Daoy (cell line): ENCODE data around the gene APOBEC3C. TPM values are rescaled to one million over a fixed set of nuclear protein-coding genes. Genes with fewer than 3 reads are reported as not detected.
"Not testable (repeated sequence)": the region's sequence is repeated elsewhere in the genome, so short reads cannot be mapped to it uniquely, and the experiment has no call there.

Source experiments
- DNase-seq: peaks from one replicate; pipeline ENCODE4 v3.0.0-alpha.2; 2015; ENCODE audit warnings: low read depth
- total RNA-seq: library from RNA; depleted of rRNA; stranded (reverse); fragments of >200 nt; shearing (Covaris generic); gene quantifications from 2 replicates; pipeline ENCODE4 v1.2.3, GENCODE V29; 2014

APOBEC3C gene
- total RNA-seq, 1 experiment from 2014 or later, result 2.7 TPM

GRCh38 chr22:38981992-38982927 is 31.8 kb upstream of the APOBEC3C start, which contains the start of gene APOBEC3B:
TSS of gene APOBEC3B (plus strand) at chr22:38982347. CDS start at chr22:38982454, 107 bp downstream.
- peak; percentile 98 for DNase-seq

- no peak for DNase-seq
Measured at GRCh38 chr22:38984224-38984623, 29.8 kb upstream of the APOBEC3C start.

- DNase-seq, result peak; percentile 91
Measured at GRCh38 chr22:38984784-38985757, 29.0 kb upstream of the APOBEC3C start.

DNA sequence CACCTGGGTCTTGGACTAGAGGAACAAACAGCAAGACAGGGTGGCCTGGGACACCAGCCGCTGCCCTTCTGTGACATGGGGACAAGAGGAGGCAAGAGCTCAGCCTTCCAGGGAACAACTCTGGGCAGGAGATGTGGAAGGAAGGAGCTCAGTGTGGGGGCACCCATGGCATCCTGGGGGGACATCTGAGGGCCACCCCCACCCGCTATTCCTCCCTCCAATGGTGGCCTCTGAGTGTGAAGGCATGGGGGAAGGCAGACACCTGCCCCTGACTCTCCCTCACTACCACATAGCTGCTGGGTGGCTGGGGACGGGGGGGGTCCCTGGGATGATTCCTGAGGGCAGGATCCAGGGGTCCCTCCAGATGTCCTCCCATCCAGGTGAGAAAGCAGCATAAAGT is 27.4 kb upstream of the APOBEC3C start:
- no peak for DNase-seq

DNA sequence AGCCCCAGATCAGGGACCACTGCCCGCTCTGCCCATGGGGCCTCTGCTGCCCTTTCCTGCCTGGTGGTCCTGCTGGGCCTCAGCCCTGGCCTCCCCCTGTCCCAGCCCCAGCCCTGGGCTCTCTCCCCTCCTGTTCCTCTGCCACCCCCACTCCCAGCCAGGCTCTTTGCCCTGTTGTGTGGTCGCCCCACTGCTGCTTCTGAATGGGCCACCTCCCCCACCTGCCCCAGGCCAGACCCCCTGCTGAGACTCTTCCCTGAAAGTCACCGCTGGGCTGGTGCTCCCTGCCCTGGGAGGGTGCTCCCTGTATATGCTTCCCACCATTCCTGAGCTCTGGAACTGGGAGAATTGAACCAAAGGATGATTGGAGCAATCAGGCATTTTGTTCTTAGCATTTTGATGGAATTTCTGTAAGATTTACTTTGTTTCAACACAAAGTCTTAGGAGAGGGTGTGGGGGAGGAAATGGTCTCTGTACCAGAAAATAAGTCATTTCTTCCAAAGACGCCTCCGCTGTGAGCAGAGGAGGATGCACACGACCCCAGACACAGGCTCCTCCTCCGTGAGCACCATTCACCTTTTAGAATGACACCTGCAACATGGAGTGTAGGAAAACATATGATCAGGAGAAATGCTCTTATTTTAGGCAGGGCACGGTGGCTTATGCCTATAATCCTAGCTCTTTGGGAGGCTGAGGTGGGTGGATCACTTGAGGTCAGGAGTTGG is 26.7 kb upstream of the APOBEC3C start:
- DNase-seq, result no peak

DNA sequence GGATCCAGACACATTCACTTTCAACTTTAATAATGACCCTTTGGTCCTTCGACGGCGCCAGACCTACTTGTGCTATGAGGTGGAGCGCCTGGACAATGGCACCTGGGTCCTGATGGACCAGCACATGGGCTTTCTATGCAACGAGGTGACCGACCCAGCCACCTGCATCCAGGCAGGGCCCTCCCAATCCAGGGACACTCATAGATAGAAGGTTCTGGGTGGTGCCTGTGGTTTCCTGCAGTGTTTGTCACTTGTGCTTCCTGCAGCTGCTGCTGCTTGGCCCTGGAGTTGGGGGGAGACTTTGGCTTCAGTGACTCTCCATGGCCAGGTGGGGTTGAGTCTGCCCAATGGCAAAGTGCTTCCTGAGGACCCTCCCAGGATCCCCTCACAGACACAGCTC is 24.6 kb upstream of the APOBEC3C start:
- no peak for DNase-seq

DNA sequence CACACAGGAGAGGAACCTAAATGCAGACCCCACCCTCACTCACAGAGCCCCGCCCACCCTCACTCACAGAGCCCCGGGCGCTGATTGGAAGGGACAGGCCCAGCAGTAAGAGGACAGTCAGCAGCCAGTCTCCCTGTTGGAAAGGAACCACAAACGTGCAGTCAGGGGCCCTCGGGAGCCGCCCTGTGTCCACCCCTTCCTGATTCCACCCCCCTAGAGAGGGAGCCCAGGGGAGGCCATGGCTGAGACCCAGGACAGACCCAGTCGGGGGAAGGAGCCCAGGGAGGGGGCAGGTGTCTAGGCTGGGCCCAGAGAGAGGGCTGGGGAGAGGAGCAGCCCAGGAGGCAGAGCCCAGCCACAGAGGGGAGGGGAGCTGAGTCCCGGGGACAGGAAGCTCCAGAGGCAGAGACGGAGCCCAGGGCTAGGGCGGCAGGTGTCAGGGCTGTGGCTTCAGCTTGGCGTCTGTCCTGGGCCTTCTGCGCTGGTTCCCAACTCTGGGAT is 21.1 kb upstream of the APOBEC3C start:
- DNase-seq, result not testable (repeated sequence)

DNA sequence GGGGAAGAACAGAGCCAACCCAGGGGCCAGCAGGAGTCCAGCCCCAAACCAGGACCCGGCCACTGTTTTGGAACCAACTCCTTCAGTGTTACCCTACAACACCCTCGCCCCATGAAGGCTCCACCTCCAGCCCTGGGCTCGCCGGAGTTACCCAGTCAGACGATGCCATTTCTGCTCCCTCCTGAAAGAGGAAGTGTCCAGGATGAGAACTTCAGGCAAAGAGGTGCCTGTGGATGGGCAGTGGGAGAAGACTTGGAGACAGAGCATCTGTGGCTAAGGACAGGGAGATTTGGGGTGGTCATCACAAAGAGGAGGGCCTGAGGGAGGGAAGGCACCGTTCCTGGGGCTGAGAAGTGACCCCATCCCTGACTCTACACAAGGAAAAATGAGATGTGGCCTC is 18.0 kb upstream of the APOBEC3C start:
- DNase-seq, result no peak

DNA sequence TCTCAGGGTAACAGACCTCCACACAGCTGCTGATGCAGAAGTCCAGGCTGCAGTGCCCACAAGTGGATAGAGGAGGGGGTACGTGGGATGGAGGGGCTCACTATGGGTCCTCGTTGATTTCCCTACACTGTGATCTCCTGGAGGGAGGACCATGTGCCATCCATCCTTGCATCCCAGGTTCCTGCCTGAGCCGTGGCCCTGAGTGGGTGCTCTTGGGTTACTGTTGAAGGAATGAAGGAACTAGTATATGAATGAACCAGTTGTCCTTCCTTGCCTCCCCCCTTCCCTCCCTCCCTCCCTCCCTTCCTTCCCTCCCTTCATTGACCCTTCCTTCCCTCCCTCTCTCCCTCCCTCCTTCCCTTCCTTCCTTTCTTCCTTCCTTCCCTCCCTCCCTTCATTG is 16.5 kb upstream of the APOBEC3C start:
- DNase-seq, result no peak

DNA sequence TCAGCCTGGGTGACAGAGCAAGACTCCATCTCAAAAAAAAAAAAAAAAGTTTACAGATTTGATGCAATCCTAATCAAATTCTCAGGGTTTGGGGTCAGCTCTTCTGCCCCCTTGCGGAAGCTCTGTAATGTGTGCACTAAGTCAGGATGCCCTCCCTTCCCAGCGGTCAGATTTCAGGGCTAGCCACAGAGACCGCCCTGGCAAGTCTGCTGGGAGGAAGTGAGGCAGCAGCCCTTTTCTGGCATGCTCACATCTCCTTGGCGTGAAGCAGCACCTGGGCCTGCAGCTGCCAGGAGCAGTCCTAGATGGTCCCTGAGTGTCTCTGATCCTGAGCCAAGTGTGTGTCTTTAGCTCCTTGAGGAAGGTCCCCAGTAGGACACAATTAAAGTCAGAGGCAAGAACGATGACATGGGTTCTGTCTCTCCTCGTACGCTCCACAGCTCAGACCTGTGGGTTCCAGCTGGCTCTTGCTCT is 10.9 kb upstream of the APOBEC3C start:
- peak; percentile 90 for DNase-seq

GRCh38 chr22:39007177-39007576 is 6.9 kb upstream of the APOBEC3C start:
- no peak for DNase-seq

DNA sequence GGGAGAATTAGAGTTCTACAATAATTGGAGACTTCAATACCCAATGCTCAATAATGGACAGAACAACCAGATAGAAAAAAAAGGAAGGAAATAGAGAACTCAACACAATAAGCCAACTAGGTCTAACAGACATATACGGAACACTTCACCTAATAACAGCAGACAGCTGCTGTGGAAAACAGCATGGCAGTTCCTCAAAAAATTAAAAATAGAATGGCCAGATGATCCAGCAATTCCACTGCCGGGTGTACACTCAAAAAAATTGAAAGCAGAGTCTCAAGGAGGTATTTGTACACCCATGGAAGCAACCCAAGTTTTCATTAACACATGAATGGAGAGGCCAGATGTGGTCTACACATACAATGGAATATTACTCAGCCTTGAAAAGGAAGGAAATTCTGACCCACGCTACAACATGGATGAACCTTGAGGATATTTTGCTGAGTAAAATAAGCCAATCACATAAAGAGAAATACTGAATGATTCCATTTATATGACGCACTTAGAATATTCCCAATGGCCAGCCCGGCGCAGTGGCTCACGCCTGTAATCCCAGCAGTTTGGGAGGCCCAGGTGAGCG is 5.7 kb upstream of the APOBEC3C start:
- not testable (repeated sequence) for DNase-seq

DNA sequence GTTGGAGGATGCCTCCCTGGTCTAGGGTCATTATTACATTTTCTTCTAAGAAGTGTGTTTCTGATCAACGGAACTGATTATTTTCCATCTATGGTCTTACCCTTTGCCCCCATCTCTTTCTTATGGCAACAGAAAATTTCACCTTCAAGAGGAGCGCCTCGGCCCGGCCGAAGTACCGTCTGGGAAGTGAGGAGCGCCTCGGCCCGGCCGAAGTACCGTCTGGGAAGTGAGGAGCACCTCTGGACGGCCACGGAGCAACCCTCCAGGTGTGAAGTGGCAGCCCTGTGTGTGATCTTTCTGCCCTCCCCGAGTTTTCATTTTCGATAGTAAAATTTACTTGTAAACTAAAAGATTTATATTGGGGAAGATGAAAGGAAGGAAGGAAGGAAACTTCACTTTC is 3.1 kb upstream of the APOBEC3C start:
- no peak for DNase-seq

GRCh38 chr22:39012533-39013511 is 1.2 kb upstream of the APOBEC3C start:
- DNase-seq, result no peak

DNA sequence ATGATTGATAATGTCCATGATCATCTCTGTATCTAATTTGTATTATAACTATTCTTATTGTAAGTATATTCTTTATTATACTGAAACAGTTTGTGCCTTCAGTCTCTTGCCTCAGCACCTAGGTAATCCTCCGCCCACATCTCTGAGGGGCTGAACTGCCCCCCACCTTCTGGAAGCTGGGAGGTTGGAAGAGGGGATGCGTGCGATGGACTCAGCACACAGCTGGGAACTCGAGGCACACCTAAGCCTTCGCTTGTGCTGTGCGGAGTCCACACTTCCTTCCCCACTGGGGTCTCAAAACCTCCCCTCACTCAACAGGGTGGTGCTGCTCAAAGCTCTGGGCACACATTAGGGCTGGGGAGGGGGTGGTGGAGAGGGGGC is 506 bp upstream of the APOBEC3C start:
- not testable (repeated sequence) for DNase-seq

- DNase-seq, result not testable (repeated sequence)
Measured at GRCh38 chr22:39014723-39015121, 665 bp downstream of the APOBEC3C start.

DNA sequence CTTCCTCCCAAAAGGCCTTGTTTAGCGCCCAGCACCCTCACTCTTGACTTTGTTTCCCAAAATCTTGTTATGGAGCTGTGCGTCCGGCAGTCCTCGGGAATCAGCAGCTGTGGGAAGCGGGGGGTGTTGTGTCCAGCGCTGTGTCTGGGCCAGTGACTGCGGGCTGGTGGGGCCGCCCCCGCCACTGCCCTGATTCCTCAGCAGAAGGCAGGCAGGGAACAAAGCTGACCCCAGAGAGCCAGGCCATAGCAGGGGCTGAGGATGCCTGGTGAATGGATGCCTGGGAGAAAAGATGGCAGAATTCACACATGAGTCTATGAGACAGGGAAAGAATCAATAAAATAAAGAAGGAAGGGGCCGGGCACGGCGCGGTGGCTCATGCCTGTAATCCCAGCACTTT is 2.5 kb downstream of the APOBEC3C start:
- DNase-seq, result no peak

GRCh38 chr22:39017596-39018365 is 3.7 kb downstream of the APOBEC3C start:
- DNase-seq, result no peak
